Measurements from ENCODE around the gene TAF1D. TPM values are rescaled to one million over a fixed set of nuclear protein-coding genes. Genes with fewer than 3 reads are reported as not detected.
"Not testable (repeated sequence)": the region's sequence is repeated elsewhere in the genome, so short reads cannot be mapped to it uniquely, and the experiment has no call there.

Gene TAF1D
- total RNA-seq, 6 experiments from 2014 or later, result 28.0 to 69.2 (median 49.3) TPM

DNA sequence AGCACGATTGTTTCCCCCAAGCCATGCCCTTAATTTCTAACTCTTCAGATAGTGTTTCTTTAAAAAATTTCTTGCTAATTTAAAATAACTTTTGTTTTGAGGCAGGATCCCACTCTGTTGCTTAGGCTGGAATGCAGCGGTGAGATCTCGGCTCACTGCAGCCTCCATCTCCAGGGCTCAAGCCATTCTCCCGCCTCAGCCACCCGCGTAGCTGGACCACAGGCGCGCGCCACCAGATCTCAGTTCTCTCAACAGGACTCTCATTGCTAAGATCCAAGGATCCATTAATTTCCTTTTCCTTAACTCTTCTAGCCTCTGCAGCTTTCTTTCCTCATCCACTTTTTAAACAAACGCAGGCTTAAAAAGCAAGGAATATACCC is 42.5 kb upstream of the TAF1D start:
- peaks cover 0 to 9% (median 1%) of the 10 kb centered on the region in 4 donors for H3K36me3 ChIP-seq
- TF ChIP-seq, protein P1, sequence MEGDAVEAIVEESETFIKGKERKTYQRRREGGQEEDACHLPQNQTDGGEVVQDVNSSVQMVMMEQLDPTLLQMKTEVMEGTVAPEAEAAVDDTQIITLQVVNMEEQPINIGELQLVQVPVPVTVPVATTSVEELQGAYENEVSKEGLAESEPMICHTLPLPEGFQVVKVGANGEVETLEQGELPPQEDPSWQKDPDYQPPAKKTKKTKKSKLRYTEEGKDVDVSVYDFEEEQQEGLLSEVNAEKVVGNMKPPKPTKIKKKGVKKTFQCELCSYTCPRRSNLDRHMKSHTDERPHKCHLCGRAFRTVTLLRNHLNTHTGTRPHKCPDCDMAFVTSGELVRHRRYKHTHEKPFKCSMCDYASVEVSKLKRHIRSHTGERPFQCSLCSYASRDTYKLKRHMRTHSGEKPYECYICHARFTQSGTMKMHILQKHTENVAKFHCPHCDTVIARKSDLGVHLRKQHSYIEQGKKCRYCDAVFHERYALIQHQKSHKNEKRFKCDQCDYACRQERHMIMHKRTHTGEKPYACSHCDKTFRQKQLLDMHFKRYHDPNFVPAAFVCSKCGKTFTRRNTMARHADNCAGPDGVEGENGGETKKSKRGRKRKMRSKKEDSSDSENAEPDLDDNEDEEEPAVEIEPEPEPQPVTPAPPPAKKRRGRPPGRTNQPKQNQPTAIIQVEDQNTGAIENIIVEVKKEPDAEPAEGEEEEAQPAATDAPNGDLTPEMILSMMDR (IDR thresholded peaks at IDR 0.05), result no peak
- no peak for TF ChIP-seq POLR2A (IDR thresholded peaks at IDR 0.05)
- DNase-seq (no peak), ATAC-seq (peak; percentile 41 to 60 (median 52))
- peak overlapping the region; percentile 82 to 96 (median 96) for H3K4me3 ChIP-seq
- H3K27ac ChIP-seq, result peak overlapping the region; percentile 47 to 92 (median 88)
- no peaks in the 10 kb centered on the region for H3K9me3 ChIP-seq
- WGBS (ENCODE audit: insufficient coverage, low coverage, low lambda C conversion rate, missing lambda C conversion rate), result 0% methylated on average over 10 of the region's 10 CpGs
- H3K4me1 ChIP-seq, result peaks cover 0 to 19% (median 5%) of the 10 kb centered on the region in 4 donors
- H3K27me3 ChIP-seq, result no peaks in the 10 kb centered on the region
- intact Hi-C loops (cut with DNase I), result loop anchor here in 1 of 2 donors (10.0 kb wide), 1 partner anchor 49 kb away; no protein-coding TSS in a partner anchor

DNA sequence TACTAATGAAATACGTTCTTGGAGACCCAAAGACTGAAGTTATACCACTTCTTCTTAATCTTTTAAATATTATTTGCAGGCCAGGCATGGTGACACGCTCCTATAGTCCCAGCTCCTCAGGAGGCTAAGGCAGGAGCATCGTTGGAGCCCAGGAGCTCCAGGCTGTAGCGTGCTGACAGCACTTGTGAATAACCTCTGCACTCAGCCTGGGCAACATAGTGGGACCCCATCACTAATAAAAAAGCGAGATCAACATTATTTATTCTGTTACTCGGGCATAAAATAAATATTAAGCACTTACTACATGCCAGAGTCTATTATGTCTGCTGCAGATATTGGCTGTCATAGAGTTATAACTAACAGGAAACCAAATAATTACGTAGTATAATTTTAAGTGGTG is 42.1 kb upstream of the TAF1D start:
- H3K4me1 ChIP-seq, result peaks cover 0 to 19% (median 5%) of the 10 kb centered on the region in 4 donors
- intact Hi-C loops (cut with DNase I), result loop anchor here in 1 of 2 donors (10.0 kb wide), 1 partner anchor 49 kb away; no protein-coding TSS in a partner anchor
- peaks cover 0 to 6% (median 1%) of the 10 kb centered on the region in 4 donors for H3K36me3 ChIP-seq
- H3K4me3 ChIP-seq, result peak overlapping the region; percentile 82 to 96 (median 96)
- H3K9me3 ChIP-seq, result no peaks in the 10 kb centered on the region
- DNase-seq (no peak), ATAC-seq (no peak)
- no peaks in the 10 kb centered on the region for H3K27me3 ChIP-seq
- no peak for TF ChIP-seq POLR2A (IDR thresholded peaks at IDR 0.05)
- TF ChIP-seq, protein P1 (IDR thresholded peaks at IDR 0.05), result no peak
- WGBS (ENCODE audit: insufficient coverage, low coverage, low lambda C conversion rate, missing lambda C conversion rate), result 52% methylated on average over 7 of the region's 7 CpGs
- H3K27ac ChIP-seq, result peak overlapping the region in 1 of 3 donors; percentile 47

DNA sequence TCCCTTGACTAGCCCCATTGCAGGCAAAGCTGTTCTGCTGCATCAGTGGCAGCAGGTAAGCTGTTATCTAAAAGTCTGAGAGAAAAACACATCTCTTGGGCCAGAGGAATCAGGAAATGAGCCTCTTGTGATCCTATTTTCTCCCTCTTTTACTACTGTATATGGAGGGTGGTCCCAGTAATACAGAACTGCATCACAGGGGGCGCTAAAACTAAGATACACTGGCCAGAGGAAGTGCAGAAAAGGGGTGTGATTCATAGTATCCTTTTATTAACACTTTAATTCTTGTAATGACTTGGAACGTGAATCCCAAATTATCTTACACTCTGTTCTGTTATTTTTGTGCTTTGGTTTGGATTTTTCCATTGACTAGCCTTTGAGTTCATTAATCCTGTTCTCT is 34.0 kb upstream of the TAF1D start:
- Histone ChIP-seq H3K9me3 (no peaks in the 10 kb centered on the region), H3K4me3 (no peak overlapping the region), H3K27ac (no peak overlapping the region), H3K4me1 (no peaks in the 10 kb centered on the region), H3K36me3 (no peaks in the 10 kb centered on the region), H3K27me3 (no peaks in the 10 kb centered on the region)
- 49% methylated on average over 2 of the region's 2 CpGs for WGBS (ENCODE audit: insufficient coverage, low coverage, low lambda C conversion rate, missing lambda C conversion rate)
- intact Hi-C loops (cut with DNase I), result no loop called here
- no peak for ATAC-seq
- DNase-seq, result no peak
- TF ChIP-seq, protein P1 (IDR thresholded peaks at IDR 0.05), result no peak

DNA sequence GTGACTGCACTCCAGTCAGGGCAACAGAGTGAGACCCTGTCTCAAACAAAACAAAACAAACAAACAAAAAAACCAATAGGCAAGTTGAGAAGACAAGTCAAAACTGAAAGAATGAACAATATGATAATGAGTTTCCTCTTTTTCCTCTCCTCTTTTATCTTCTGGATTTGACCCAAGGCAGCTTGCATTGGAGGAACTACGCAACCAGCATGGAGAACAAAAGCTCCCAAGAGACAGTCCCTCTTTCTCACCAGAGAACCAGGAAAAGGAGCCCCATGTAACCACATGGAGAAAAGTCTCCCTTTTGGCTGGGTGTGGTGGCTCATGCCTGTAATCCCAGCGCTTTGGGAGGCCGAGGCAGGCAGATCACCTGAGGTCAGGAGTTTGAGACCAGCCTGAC is 33.3 kb upstream of the TAF1D start:
- 100% methylated on average over 1 of the region's 3 CpGs for WGBS (ENCODE audit: insufficient coverage, low coverage, low lambda C conversion rate, missing lambda C conversion rate)
- H3K36me3 ChIP-seq; ATAC-seq; DNase-seq; H3K4me1 ChIP-seq; intact Hi-C loops (cut with DNase I); H3K27me3 ChIP-seq; H3K9me3 ChIP-seq; H3K4me3 ChIP-seq; H3K27ac ChIP-seq: not testable (repeated sequence)

DNA sequence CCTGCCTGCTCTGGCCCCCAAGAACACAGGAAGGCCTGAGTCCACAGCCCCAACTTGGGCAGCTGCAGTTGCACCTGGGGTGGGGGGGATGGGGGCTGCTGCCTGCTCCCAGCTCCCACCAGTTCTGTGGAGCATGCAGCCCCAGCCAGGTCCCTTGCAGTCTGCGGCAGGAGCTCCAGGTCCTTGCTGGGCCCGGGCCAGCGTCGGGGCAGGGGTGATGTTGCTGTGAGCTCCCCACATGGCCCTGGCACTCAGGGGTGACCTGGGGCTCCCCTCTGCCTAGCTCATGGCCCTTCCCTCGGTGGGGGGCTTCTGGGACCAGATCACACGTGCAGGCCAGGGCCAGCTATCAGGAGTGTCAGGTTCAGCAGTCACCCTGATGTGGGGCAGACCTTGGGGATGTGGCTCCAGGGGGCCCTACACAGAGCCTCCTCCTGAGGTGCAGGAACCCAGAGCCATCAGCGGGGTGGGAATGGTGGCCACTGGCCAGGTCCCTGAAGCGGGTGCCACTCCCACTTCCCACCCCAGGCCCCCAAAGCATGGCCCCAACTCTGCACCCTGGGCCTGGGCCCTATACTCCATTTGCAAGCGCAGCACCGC is 32.4 kb upstream of the TAF1D start:
- no peak overlapping the region for H3K27ac ChIP-seq
- no peaks in the 10 kb centered on the region for H3K4me1 ChIP-seq
- H3K9me3 ChIP-seq, result no peaks in the 10 kb centered on the region
- WGBS (ENCODE audit: insufficient coverage, low coverage, low lambda C conversion rate, missing lambda C conversion rate), result no CpG with 5 or more reads among the region's 10 CpGs
- H3K36me3 ChIP-seq, result no peaks in the 10 kb centered on the region
- intact Hi-C loops (cut with DNase I), result no loop called here
- peak in 2 of 4 donors; percentile 12 to 38 for ATAC-seq
- no peak overlapping the region for H3K4me3 ChIP-seq
- no peaks in the 10 kb centered on the region for H3K27me3 ChIP-seq
- no peak for DNase-seq
- TF ChIP-seq POLR2A (IDR thresholded peaks at IDR 0.05), result no peak
- TF ChIP-seq, protein P1 (IDR thresholded peaks at IDR 0.05), result no peak
